ENCODE data around the gene GCGR. TPM values are rescaled to one million over a fixed set of nuclear protein-coding genes. Genes with fewer than 3 reads are reported as not detected.

GCGR gene
- total and polyA plus RNA-seq, 2 donors (not counting 1 experiment from before 2014, with no cell fraction given): not detected

DNA sequence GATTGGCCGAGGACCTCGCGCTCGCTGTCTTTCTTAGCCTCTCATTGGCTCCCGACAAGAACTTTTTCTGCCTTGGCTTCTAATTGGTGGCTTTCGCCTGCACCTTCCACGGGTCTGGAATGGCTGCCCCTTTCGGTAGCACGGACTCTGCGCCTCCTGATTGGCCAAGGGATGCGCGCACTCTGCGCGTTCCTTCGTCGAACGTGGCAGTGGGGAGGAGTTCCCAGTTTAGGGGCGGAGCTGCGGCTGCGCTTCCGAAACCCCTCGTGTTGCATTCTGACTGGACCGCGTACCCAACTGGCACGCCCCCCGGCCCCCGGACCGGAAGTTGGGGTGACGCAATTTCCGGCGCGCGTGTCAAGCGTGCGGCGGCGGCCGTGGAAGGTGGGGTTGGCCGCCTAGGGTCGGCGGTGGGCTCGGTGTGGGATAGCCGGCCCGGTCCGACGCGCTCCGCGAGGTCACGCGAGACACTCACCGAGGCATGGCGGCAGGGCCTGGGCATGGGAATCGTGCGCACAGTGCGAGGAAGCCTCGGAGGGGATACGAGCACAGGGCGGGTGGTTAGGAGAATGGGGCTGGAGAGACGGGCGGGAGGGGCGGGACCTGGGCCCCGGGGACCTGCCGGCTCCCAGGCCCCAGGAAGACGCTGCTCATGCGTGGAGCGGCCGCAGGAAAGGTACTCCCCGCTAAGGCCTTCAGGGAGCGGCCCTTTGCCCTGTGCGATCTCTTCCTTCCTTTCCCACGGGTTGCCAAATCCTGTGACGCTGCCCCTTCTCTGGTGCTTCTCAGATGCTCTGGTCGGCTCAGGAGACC lies 57.0 kb downstream of the GCGR start:
- peaks cover 35% of the 10 kb centered on the region for H3K36me3 ChIP-seq (ENCODE audit: control insufficient read depth, insufficient read depth, low read length)
- peak overlapping the region; percentile 94 for H3K9ac ChIP-seq (ENCODE audit: insufficient read depth, low read length)
- no peaks in the 10 kb centered on the region for H3K27me3 ChIP-seq (ENCODE audit: control insufficient read depth, insufficient read depth, low read length)
- peak overlapping the region; percentile 33 to 74 (median 64) for H3K4me3 ChIP-seq (replicated peaks in 1 of 4; ENCODE audit: control extremely low read depth in 1 of 4, insufficient read depth in 1 of 4, low read depth in 3 of 4, low read length in 4 of 4)
- no peak overlapping the region for H2AFZ ChIP-seq (ENCODE audit: low read length)
- peak; percentile 100 for DNase-seq (ENCODE audit: low read depth in 2 of 2)
- TF ChIP-seq, protein P1, sequence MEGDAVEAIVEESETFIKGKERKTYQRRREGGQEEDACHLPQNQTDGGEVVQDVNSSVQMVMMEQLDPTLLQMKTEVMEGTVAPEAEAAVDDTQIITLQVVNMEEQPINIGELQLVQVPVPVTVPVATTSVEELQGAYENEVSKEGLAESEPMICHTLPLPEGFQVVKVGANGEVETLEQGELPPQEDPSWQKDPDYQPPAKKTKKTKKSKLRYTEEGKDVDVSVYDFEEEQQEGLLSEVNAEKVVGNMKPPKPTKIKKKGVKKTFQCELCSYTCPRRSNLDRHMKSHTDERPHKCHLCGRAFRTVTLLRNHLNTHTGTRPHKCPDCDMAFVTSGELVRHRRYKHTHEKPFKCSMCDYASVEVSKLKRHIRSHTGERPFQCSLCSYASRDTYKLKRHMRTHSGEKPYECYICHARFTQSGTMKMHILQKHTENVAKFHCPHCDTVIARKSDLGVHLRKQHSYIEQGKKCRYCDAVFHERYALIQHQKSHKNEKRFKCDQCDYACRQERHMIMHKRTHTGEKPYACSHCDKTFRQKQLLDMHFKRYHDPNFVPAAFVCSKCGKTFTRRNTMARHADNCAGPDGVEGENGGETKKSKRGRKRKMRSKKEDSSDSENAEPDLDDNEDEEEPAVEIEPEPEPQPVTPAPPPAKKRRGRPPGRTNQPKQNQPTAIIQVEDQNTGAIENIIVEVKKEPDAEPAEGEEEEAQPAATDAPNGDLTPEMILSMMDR (conservative IDR thresholded peaks at IDR 0.05 in 1 of 2, IDR thresholded peaks at IDR 0.05 in 1 of 2; ENCODE audit: low read depth in 1 of 2, low read length in 2 of 2): peak in 1 of 2 donors; percentile 35
- peak; percentile 96 for TF ChIP-seq EZH2 (IDR thresholded peaks at IDR 0.05; ENCODE audit: low read length, missing control alignments)
- peak overlapping the region; percentile 64 for H3K4me2 ChIP-seq (ENCODE audit: extremely low read depth, insufficient read depth, low read length)
- H3K4me1 ChIP-seq (ENCODE audit: control insufficient read depth, extremely low read depth, insufficient read depth, low read length): peaks cover 21% of the 10 kb centered on the region
- H3K27ac ChIP-seq (ENCODE audit: insufficient read depth, low read length): peak overlapping the region; percentile 79
- H4K20me1 ChIP-seq (ENCODE audit: control insufficient read depth, extremely low read depth, insufficient read depth, low read length): no peaks in the 10 kb centered on the region
- H3K9me3 ChIP-seq (ENCODE audit: control insufficient read depth, insufficient read depth, low read depth, low read length): no peaks in the 10 kb centered on the region
- peaks cover 67% of the 10 kb centered on the region for H3K79me2 ChIP-seq (ENCODE audit: control insufficient read depth, insufficient read depth, low read length)

DNA sequence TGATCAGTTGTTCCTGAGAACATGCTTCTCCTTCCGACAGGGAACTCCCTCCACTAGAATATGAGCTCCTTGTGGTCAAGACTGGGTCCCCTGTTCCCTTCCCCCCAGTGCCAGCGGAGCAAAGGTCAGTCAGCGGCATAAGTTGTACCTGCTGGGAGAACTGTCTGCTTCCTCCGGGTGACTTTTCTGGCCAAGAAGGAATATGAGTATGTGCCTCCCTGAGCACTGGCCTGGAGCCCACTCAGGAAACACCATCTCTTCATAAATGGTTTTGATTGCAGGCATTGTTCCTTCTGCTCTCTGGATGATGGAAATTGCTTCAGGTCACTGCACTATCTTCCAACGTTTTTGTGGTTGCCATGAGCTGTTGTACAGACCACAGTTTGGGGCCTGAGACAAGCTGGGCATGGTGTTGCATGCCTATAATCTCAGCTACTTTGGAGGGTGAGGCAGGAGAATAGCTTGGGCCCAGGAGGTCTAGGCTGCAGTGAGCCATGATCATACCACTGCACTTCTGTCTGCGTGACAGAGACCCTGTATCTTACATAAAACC lies 59.2 kb downstream of the GCGR start:
- Histone ChIP-seq H3K4me3 (replicated peaks in 1 of 4; ENCODE audit: control extremely low read depth in 1 of 4, insufficient read depth in 1 of 4, low read depth in 3 of 4, low read length in 4 of 4) (no peak overlapping the region), H3K4me1 (ENCODE audit: control insufficient read depth, extremely low read depth, insufficient read depth, low read length) (peaks cover 19% of the 10 kb centered on the region), H3K36me3 (ENCODE audit: control insufficient read depth, insufficient read depth, low read length) (peaks cover 34% of the 10 kb centered on the region), H3K27me3 (ENCODE audit: control insufficient read depth, insufficient read depth, low read length) (no peaks in the 10 kb centered on the region), H3K9ac (ENCODE audit: insufficient read depth, low read length) (no peak overlapping the region), H3K27ac (ENCODE audit: insufficient read depth, low read length) (no peak overlapping the region), H3K9me3 (ENCODE audit: control insufficient read depth, insufficient read depth, low read depth, low read length) (no peaks in the 10 kb centered on the region), H2AFZ (ENCODE audit: low read length) (no peak overlapping the region), H3K4me2 (ENCODE audit: extremely low read depth, insufficient read depth, low read length) (peak overlapping the region; percentile 37), H3K79me2 (ENCODE audit: control insufficient read depth, insufficient read depth, low read length) (peaks cover 50% of the 10 kb centered on the region), H4K20me1 (ENCODE audit: control insufficient read depth, extremely low read depth, insufficient read depth, low read length) (no peaks in the 10 kb centered on the region)
- DNase-seq (ENCODE audit: low read depth in 2 of 2): peak in 1 of 2 donors; percentile 25
- TF ChIP-seq, protein P1 (conservative IDR thresholded peaks at IDR 0.05 in 1 of 2, IDR thresholded peaks at IDR 0.05 in 1 of 2; ENCODE audit: low read depth in 1 of 2, low read length in 2 of 2): no peak
- no peak for TF ChIP-seq EZH2 (IDR thresholded peaks at IDR 0.05; ENCODE audit: low read length, missing control alignments)

Other genes with a start within 250 kb of the GCGR start
- gene NPLOC4, start 167.0 kb upstream of the GCGR start, total RNA-seq: 49.8 and 51.0 TPM in 2 replicates
- gene NPLOC4, start 167.0 kb upstream of the GCGR start, polyA plus RNA-seq: 62.5 and 82.8 TPM in 2 replicates
- gene TSPAN10, start 167.0 kb upstream of the GCGR start, total RNA-seq: 1.0 and 3.0 TPM in 2 replicates
- 0.94 and 1.3 TPM in 2 replicates for gene TSPAN10, start 167.0 kb upstream of the GCGR start, polyA plus RNA-seq
- gene PDE6G, start 147.6 kb upstream of the GCGR start, total RNA-seq: 0.17 TPM in 1 of 2 replicates, not detected in the other
- 0.64 and 0.75 TPM in 2 replicates for gene PDE6G, start 147.6 kb upstream of the GCGR start, polyA plus RNA-seq
- gene OXLD1, start 137.5 kb upstream of the GCGR start, total RNA-seq: 34.2 and 45.6 TPM in 2 replicates
- 8.8 and 11.6 TPM in 2 replicates for gene OXLD1, start 137.5 kb upstream of the GCGR start, polyA plus RNA-seq
- gene CCDC137, start 137.4 kb upstream of the GCGR start, total RNA-seq: 6.2 and 6.9 TPM in 2 replicates
- 9.8 and 13.3 TPM in 2 replicates for gene CCDC137, start 137.4 kb upstream of the GCGR start, polyA plus RNA-seq
- gene ARL16, start 120.4 kb upstream of the GCGR start, total RNA-seq: 22.3 and 28.1 TPM in 2 replicates
- gene ARL16, start 120.4 kb upstream of the GCGR start, polyA plus RNA-seq: 35.8 and 55.8 TPM in 2 replicates
- gene HGS, start 120.1 kb upstream of the GCGR start, total RNA-seq: 55.2 and 65.7 TPM in 2 replicates
- gene HGS, start 120.1 kb upstream of the GCGR start, polyA plus RNA-seq: 43.1 and 81.1 TPM in 2 replicates
- gene MRPL12, start 100.8 kb upstream of the GCGR start, total RNA-seq: 6.4 and 11.2 TPM in 2 replicates
- gene MRPL12, start 100.8 kb upstream of the GCGR start, polyA plus RNA-seq: 46.8 and 75.2 TPM in 2 replicates
- 2.8 and 5.8 TPM in 2 replicates for gene SLC25A10, start 91.9 kb upstream of the GCGR start, total RNA-seq
- 3.7 and 10.1 TPM in 2 replicates for gene SLC25A10, start 91.9 kb upstream of the GCGR start, polyA plus RNA-seq
- gene MCRIP1, start 29.1 kb downstream of the GCGR start, total RNA-seq: 108 and 118 TPM in 2 replicates
- gene MCRIP1, start 29.1 kb downstream of the GCGR start, polyA plus RNA-seq: 37.5 and 37.6 TPM in 2 replicates
- gene PPP1R27, start 30.9 kb downstream of the GCGR start, total RNA-seq: under 0.01 TPM in 1 of 2 replicates, not detected in the other
- gene PPP1R27, start 30.9 kb downstream of the GCGR start, polyA plus RNA-seq: not detected in 2 replicates
- 633 and 1,034 TPM in 2 replicates for gene P4HB, start 56.4 kb downstream of the GCGR start, total RNA-seq
- 106 and 109 TPM in 2 replicates for gene P4HB, start 56.4 kb downstream of the GCGR start, polyA plus RNA-seq
- gene ARHGDIA, start 67.2 kb downstream of the GCGR start, total RNA-seq: 61.6 and 95.0 TPM in 2 replicates
- gene ARHGDIA, start 67.2 kb downstream of the GCGR start, polyA plus RNA-seq: 164 and 254 TPM in 2 replicates
- gene ALYREF, start 87.4 kb downstream of the GCGR start, total RNA-seq: 77.3 and 82.2 TPM in 2 replicates
- gene ALYREF, start 87.4 kb downstream of the GCGR start, polyA plus RNA-seq: 41.6 and 81.5 TPM in 2 replicates
- gene ANAPC11, start 87.6 kb downstream of the GCGR start, total RNA-seq: 144 and 175 TPM in 2 replicates
- 223 and 269 TPM in 2 replicates for gene ANAPC11, start 87.6 kb downstream of the GCGR start, polyA plus RNA-seq
- 0.51 and 0.83 TPM in 2 replicates for gene NPB, start 98.1 kb downstream of the GCGR start, total RNA-seq
- gene NPB, start 98.1 kb downstream of the GCGR start, polyA plus RNA-seq: 0.19 and 0.31 TPM in 2 replicates
- 31.6 and 65.6 TPM in 2 replicates for gene PCYT2, start 107.2 kb downstream of the GCGR start, total RNA-seq
- gene PCYT2, start 107.2 kb downstream of the GCGR start, polyA plus RNA-seq: 46.0 and 61.1 TPM in 2 replicates
- 14.9 and 18.7 TPM in 2 replicates for gene SIRT7, start 114.0 kb downstream of the GCGR start, total RNA-seq
- gene SIRT7, start 114.0 kb downstream of the GCGR start, polyA plus RNA-seq: 3.3 and 4.4 TPM in 2 replicates
- 18.0 and 20.6 TPM in 2 replicates for gene MAFG, start 123.6 kb downstream of the GCGR start, total RNA-seq
- 11.0 and 11.3 TPM in 2 replicates for gene MAFG, start 123.6 kb downstream of the GCGR start, polyA plus RNA-seq
- gene PYCR1, start 133.2 kb downstream of the GCGR start, total RNA-seq: 73.7 and 102 TPM in 2 replicates
- 34.2 and 56.8 TPM in 2 replicates for gene PYCR1, start 133.2 kb downstream of the GCGR start, polyA plus RNA-seq
- not detected in 2 replicates for gene MYADML2, start 143.1 kb downstream of the GCGR start, total RNA-seq
- not detected in 2 replicates for gene MYADML2, start 143.1 kb downstream of the GCGR start, polyA plus RNA-seq
- gene NOTUM, start 157.0 kb downstream of the GCGR start, total RNA-seq: 0.50 and 0.51 TPM in 2 replicates
- gene NOTUM, start 157.0 kb downstream of the GCGR start, polyA plus RNA-seq: 0.02 TPM in 2 replicates
- gene ASPSCR1, start 173.5 kb downstream of the GCGR start, total RNA-seq: 22.3 and 35.7 TPM in 2 replicates
- 6.3 and 8.3 TPM in 2 replicates for gene ASPSCR1, start 173.5 kb downstream of the GCGR start, polyA plus RNA-seq
- gene CENPX, start 218.7 kb downstream of the GCGR start, total RNA-seq: 15.2 and 30.4 TPM in 2 replicates
- gene CENPX, start 218.7 kb downstream of the GCGR start, polyA plus RNA-seq: 29.2 and 51.3 TPM in 2 replicates
- gene LRRC45, start 219.2 kb downstream of the GCGR start, total RNA-seq: 9.9 and 10.0 TPM in 2 replicates
- 2.3 and 3.8 TPM in 2 replicates for gene LRRC45, start 219.2 kb downstream of the GCGR start, polyA plus RNA-seq
- 5.6 and 6.6 TPM in 2 replicates for gene RAC3, start 227.5 kb downstream of the GCGR start, total RNA-seq
- 4.3 and 4.7 TPM in 2 replicates for gene RAC3, start 227.5 kb downstream of the GCGR start, polyA plus RNA-seq
- 38.3 and 43.6 TPM in 2 replicates for gene DCXR, start 233.5 kb downstream of the GCGR start, total RNA-seq
- 34.8 and 75.3 TPM in 2 replicates for gene DCXR, start 233.5 kb downstream of the GCGR start, polyA plus RNA-seq
- 38.5 and 48.9 TPM in 2 replicates for gene RFNG, start 247.7 kb downstream of the GCGR start, total RNA-seq
- gene RFNG, start 247.7 kb downstream of the GCGR start, polyA plus RNA-seq: 14.1 and 14.5 TPM in 2 replicates
- 67.0 and 76.6 TPM in 2 replicates for gene GPS1, start 247.7 kb downstream of the GCGR start, total RNA-seq
- 53.3 and 86.1 TPM in 2 replicates for gene GPS1, start 247.7 kb downstream of the GCGR start, polyA plus RNA-seq